WTC11 (cell line): Measurements from ENCODE around the gene KLHL4. TPM values are rescaled to one million over a fixed set of nuclear protein-coding genes. Genes with fewer than 3 reads are reported as not detected.

Source experiments
- ATAC-seq: fragments of 200-7000 bp; cut with Tn5 transposase; 2 replicates; pipeline ENCODE4 v1.10.0; 2021; ENCODE audit warnings: mild to moderate bottlenecking, moderate library complexity
- CTCF ChIA-PET: fragments of 300-600 bp; sonication (Branson Sonifier 250); formaldehyde crosslinking; loops from one replicate; lab custom pipeline; 2021; ENCODE audit warnings: antibody characterized with exemption; lab: Charles Lee
- POLR2A ChIA-PET: fragments of 350-600 bp; sonication (Branson Sonifier 250); formaldehyde crosslinking; loops from one replicate; lab custom pipeline; 2021; ENCODE audit warnings: antibody characterized with exemption; lab: Charles Lee
- DNase-seq: peaks from one replicate; pipeline ENCODE4 v3.0.0; 2021; ENCODE audit warnings: low spot score
- H3K27ac Mint-ChIP-seq: 2 replicates; pipeline ENCODE4 v1.8.0; 2021; ENCODE audit warnings: mixed read lengths
- H3K27me3 Mint-ChIP-seq: 2 replicates; pipeline ENCODE4 v1.8.0; 2021; ENCODE audit warnings: low read depth, mild to moderate bottlenecking, moderate library complexity, mixed read lengths
- H3K36me3 Mint-ChIP-seq: 2 replicates; pipeline ENCODE4 v1.8.0; 2021; ENCODE audit warnings: mixed read lengths
- H3K4me1 Mint-ChIP-seq: 2 replicates; pipeline ENCODE4 v1.8.0; 2022; ENCODE audit warnings: mixed read lengths
- H3K4me3 Mint-ChIP-seq: 2 replicates; pipeline ENCODE4 v1.8.0; 2021; ENCODE audit warnings: mild to moderate bottlenecking, moderate library complexity, mixed read lengths
- H3K9me3 Mint-ChIP-seq: 2 replicates; pipeline ENCODE4 v1.8.0; 2021; ENCODE audit warnings: mixed read lengths
- EMX1 ChIP-seq: fragments of 250-450 bp; sonication (Bioruptor Pico); IDR thresholded peaks from 2 replicates; pipeline ENCODE4 v1.8.0; 2021; ENCODE audit warnings: mild to moderate bottlenecking
- ETV6 ChIP-seq: sonication (generic); formaldehyde crosslinking; IDR thresholded peaks from 2 replicates; pipeline ENCODE4 v1.8.1; 2022; ENCODE audit warnings: mild to moderate bottlenecking, missing genetic modification reagents
- FOXK1 ChIP-seq: sonication (generic); formaldehyde crosslinking; IDR thresholded peaks from 2 replicates; pipeline ENCODE4 v1.8.0; 2022; ENCODE audit warnings: mild to moderate bottlenecking, moderate library complexity, missing genetic modification reagents
- FOXP1 ChIP-seq: sonication (generic); formaldehyde crosslinking; IDR thresholded peaks from 2 replicates; pipeline ENCODE4 v1.8.0; 2022; ENCODE audit warnings: missing genetic modification reagents, mild to moderate bottlenecking, moderate library complexity, borderline replicate concordance
- IRF1 ChIP-seq: sonication (generic); formaldehyde crosslinking; IDR thresholded peaks from 2 replicates; pipeline ENCODE4 v1.8.0; 2023; ENCODE audit warnings: missing genetic modification reagents
- MXD4 ChIP-seq: fragments of 250-450 bp; sonication (Bioruptor Pico); IDR thresholded peaks from 2 replicates; pipeline ENCODE4 v1.8.0; 2021; ENCODE audit warnings: mild to moderate bottlenecking, moderate library complexity, borderline replicate concordance
- MYBL2 ChIP-seq: sonication (generic); formaldehyde crosslinking; IDR thresholded peaks from 2 replicates; pipeline ENCODE4 v1.8.1; 2023; ENCODE audit warnings: mild to moderate bottlenecking, moderate library complexity, missing genetic modification reagents
- NFE2L1 ChIP-seq: sonication (generic); formaldehyde crosslinking; IDR thresholded peaks from 2 replicates; pipeline ENCODE4 v1.8.1; 2023; ENCODE audit warnings: missing genetic modification reagents
- NR3C1 ChIP-seq: sonication (generic); formaldehyde crosslinking; conservative IDR thresholded peaks from 2 replicates; pipeline ENCODE4 v1.8.1; 2023; ENCODE audit warnings: low read depth, mild to moderate bottlenecking, missing genetic modification reagents
- SP1 ChIP-seq: sonication (generic); formaldehyde crosslinking; conservative IDR thresholded peaks from 2 replicates; pipeline ENCODE4 v1.8.1; 2022; ENCODE audit warnings: missing genetic modification reagents
- TCF7 ChIP-seq: sonication (generic); formaldehyde crosslinking; IDR thresholded peaks from 2 replicates; pipeline ENCODE4 v1.8.0; 2022; ENCODE audit warnings: mild to moderate bottlenecking, low read depth, missing genetic modification reagents, moderate library complexity
- TEAD1 ChIP-seq: sonication (generic); formaldehyde crosslinking; IDR thresholded peaks from 2 replicates; pipeline ENCODE4 v1.8.0; 2022; ENCODE audit warnings: mild to moderate bottlenecking, missing genetic modification reagents
- ZNF263 ChIP-seq: sonication (generic); formaldehyde crosslinking; IDR thresholded peaks from 2 replicates; pipeline ENCODE4 v1.8.1; 2022; ENCODE audit warnings: low read depth, mild to moderate bottlenecking, moderate library complexity, missing genetic modification reagents
- ZNF423 ChIP-seq: fragments of 250-450 bp; sonication (Bioruptor Pico); IDR thresholded peaks from 2 replicates; pipeline ENCODE4 v2.1.2; 2022; ENCODE audit warnings: mild to moderate bottlenecking, moderate library complexity
- ZNF512 ChIP-seq: sonication (generic); formaldehyde crosslinking; IDR thresholded peaks from 2 replicates; pipeline ENCODE4 v1.8.1; 2022; ENCODE audit warnings: missing genetic modification reagents, borderline replicate concordance
- ZSCAN18 ChIP-seq: fragments of 250-450 bp; sonication (Bioruptor Pico); IDR thresholded peaks from 2 replicates; pipeline ENCODE4 v2.1.2; 2022; ENCODE audit warnings: mild to moderate bottlenecking, moderate library complexity
- total RNA-seq: library from RNA; stranded (reverse); gene quantifications from 3 replicates; pipeline ENCODE4 v1.2.3, GENCODE V29; 2021
- TF ChIP-seq, protein P1 (sequence below): fragments of 250-450 bp; sonication (Bioruptor Pico); IDR thresholded peaks from 2 replicates; pipeline ENCODE4 v1.8.0; 2021; ENCODE audit warnings: mild to moderate bottlenecking
- TF ChIP-seq, protein P2 (sequence below): fragments of 250-450 bp; sonication (Bioruptor Pico); IDR thresholded peaks from 2 replicates; pipeline ENCODE4 v1.9.0; 2021; ENCODE audit warnings: moderate library complexity, mild to moderate bottlenecking, inconsistent platforms, borderline replicate concordance
- TF ChIP-seq, protein P3 (sequence below): sonication (generic); formaldehyde crosslinking; IDR thresholded peaks from 2 replicates; pipeline ENCODE4 v1.8.0; 2022; ENCODE audit warnings: mild to moderate bottlenecking, missing genetic modification reagents
- TF ChIP-seq, protein P4 (sequence below): sonication (generic); formaldehyde crosslinking; IDR thresholded peaks from 2 replicates; pipeline ENCODE4 v1.8.0; 2023; ENCODE audit warnings: missing genetic modification reagents, mild to moderate bottlenecking, borderline replicate concordance

The KLHL4 gene
- total RNA-seq, 1 experiment from 2014 or later = 10.5 TPM

GRCh38 chrX:87528487-87528886 lies 10.9 kb downstream of the KLHL4 start:
- CTCF ChIA-PET = no interaction called here
- Mint-ChIP-seq H3K27me3 (no peaks in the 10 kb centered on the region; the same call in 1 of the 2 replicates), H3K27ac (no peak overlapping the region), H3K36me3 (peaks cover 3% of the 10 kb centered on the region; the same call in 1 of the 2 replicates), H3K4me1 (no peaks in the 10 kb centered on the region), H3K9me3 (no peaks in the 10 kb centered on the region), H3K4me3 (no peak overlapping the region)
- ATAC-seq (no peak), DNase-seq (no peak)
- TF ChIP-seq NFE2L1 (CRISPR knock-in tag) = no peak
- no peak for TF ChIP-seq EMX1 (CRISPR knock-in tag)
- TF ChIP-seq, protein P1, sequence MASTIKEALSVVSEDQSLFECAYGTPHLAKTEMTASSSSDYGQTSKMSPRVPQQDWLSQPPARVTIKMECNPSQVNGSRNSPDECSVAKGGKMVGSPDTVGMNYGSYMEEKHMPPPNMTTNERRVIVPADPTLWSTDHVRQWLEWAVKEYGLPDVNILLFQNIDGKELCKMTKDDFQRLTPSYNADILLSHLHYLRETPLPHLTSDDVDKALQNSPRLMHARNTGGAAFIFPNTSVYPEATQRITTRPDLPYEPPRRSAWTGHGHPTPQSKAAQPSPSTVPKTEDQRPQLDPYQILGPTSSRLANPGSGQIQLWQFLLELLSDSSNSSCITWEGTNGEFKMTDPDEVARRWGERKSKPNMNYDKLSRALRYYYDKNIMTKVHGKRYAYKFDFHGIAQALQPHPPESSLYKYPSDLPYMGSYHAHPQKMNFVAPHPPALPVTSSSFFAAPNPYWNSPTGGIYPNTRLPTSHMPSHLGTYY = no peak
- TF ChIP-seq ETV6 = no peak
- no peak for TF ChIP-seq MXD4 (CRISPR knock-in tag)
- no peak for TF ChIP-seq ZNF423
- TF ChIP-seq SP1 = no peak
- TF ChIP-seq, protein P2, sequence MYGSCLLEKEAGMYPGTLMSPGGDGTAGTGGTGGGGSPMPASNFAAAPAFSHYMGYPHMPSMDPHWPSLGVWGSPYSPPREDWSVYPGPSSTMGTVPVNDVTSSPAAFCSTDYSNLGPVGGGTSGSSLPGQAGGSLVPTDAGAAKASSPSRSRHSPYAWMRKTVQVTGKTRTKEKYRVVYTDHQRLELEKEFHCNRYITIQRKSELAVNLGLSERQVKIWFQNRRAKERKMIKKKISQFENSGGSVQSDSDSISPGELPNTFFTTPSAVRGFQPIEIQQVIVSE (CRISPR knock-in tag) = no peak
- no peak for TF ChIP-seq ZNF512 (CRISPR knock-in tag)
- POLR2A ChIA-PET = no interaction called here

- no peaks in the 10 kb centered on the region for H3K27me3 Mint-ChIP-seq
- no peak for TF ChIP-seq TEAD1 (CRISPR knock-in tag)
- TF ChIP-seq ZSCAN18 (CRISPR knock-in tag) = no peak
- TF ChIP-seq FOXP1 = no peak
- TF ChIP-seq, protein P3, sequence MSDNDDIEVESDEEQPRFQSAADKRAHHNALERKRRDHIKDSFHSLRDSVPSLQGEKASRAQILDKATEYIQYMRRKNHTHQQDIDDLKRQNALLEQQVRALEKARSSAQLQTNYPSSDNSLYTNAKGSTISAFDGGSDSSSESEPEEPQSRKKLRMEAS (CRISPR knock-in tag) = no peak
- H3K9me3 Mint-ChIP-seq = no peaks in the 10 kb centered on the region
- CTCF ChIA-PET = interaction anchor here (1.9 kb wide), 1 partner anchor 11 kb away, joined by 6 read pairs; no protein-coding TSS in a partner anchor
- ATAC-seq (no peak), DNase-seq (no peak)
- POLR2A ChIA-PET = no interaction called here
- H3K36me3 Mint-ChIP-seq = no peaks in the 10 kb centered on the region
- no peak overlapping the region for H3K4me3 Mint-ChIP-seq
- no peaks in the 10 kb centered on the region for H3K4me1 Mint-ChIP-seq
- H3K27ac Mint-ChIP-seq = no peak overlapping the region
Measured at GRCh38 chrX:87571964-87572363, 54.4 kb downstream of the KLHL4 start.

DNA sequence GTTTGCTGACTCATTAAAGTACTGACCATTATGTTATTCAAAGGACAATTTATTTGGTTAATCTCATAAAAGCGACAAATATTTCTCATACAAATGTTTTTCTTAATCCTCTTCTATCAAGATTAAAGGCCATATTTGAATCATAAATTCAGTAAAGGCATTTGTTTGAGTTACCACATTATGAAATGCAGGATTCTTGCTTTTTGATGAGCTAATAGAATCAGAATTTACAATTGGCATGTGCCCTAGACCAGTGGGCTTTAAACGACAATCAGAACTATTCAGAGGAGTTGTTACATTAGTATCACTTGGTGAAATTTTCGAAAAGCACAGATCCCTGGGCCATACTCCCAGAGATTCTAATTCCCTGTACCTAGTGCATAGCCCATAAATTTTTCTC lies 55.3 kb downstream of the KLHL4 start:
- ChIA-PET CTCF (interaction anchor here (1.9 kb wide), 1 partner anchor 10 kb away, joined by 6 read pairs; no protein-coding TSS in a partner anchor), POLR2A (no interaction called here)
- H3K9me3 Mint-ChIP-seq = no peaks in the 10 kb centered on the region
- no peaks in the 10 kb centered on the region for H3K27me3 Mint-ChIP-seq
- no peak overlapping the region for H3K4me3 Mint-ChIP-seq
- no peak for DNase-seq
- ATAC-seq = no peak
- H3K4me1 Mint-ChIP-seq = no peaks in the 10 kb centered on the region
- H3K27ac Mint-ChIP-seq = no peak overlapping the region
- no peaks in the 10 kb centered on the region for H3K36me3 Mint-ChIP-seq
- TF ChIP-seq MYBL2 (CRISPR knock-in tag) = no peak
- no peak for TF ChIP-seq ZNF423
- TF ChIP-seq NR3C1 (CRISPR knock-in tag) = no peak
- TF ChIP-seq TCF7 (CRISPR knock-in tag) = no peak
- no peak for TF ChIP-seq ZNF263 (CRISPR knock-in tag)
- TF ChIP-seq, protein P4, sequence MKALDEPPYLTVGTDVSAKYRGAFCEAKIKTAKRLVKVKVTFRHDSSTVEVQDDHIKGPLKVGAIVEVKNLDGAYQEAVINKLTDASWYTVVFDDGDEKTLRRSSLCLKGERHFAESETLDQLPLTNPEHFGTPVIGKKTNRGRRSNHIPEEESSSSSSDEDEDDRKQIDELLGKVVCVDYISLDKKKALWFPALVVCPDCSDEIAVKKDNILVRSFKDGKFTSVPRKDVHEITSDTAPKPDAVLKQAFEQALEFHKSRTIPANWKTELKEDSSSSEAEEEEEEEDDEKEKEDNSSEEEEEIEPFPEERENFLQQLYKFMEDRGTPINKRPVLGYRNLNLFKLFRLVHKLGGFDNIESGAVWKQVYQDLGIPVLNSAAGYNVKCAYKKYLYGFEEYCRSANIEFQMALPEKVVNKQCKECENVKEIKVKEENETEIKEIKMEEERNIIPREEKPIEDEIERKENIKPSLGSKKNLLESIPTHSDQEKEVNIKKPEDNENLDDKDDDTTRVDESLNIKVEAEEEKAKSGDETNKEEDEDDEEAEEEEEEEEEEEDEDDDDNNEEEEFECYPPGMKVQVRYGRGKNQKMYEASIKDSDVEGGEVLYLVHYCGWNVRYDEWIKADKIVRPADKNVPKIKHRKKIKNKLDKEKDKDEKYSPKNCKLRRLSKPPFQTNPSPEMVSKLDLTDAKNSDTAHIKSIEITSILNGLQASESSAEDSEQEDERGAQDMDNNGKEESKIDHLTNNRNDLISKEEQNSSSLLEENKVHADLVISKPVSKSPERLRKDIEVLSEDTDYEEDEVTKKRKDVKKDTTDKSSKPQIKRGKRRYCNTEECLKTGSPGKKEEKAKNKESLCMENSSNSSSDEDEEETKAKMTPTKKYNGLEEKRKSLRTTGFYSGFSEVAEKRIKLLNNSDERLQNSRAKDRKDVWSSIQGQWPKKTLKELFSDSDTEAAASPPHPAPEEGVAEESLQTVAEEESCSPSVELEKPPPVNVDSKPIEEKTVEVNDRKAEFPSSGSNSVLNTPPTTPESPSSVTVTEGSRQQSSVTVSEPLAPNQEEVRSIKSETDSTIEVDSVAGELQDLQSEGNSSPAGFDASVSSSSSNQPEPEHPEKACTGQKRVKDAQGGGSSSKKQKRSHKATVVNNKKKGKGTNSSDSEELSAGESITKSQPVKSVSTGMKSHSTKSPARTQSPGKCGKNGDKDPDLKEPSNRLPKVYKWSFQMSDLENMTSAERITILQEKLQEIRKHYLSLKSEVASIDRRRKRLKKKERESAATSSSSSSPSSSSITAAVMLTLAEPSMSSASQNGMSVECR (CRISPR knock-in tag) = no peak
- no peak for TF ChIP-seq FOXK1
- TF ChIP-seq IRF1 = no peak
